OCI-LY1 (cell line): ENCODE data around the gene DRC7.

Experiments used
- CTCF ChIP-seq: fragments of 200-600 bp; sonication (generic), shearing (Covaris generic); IDR thresholded peaks from 2 replicates; pipeline ENCODE4 v1.5.1; 2017; ENCODE audit warnings: mild to moderate bottlenecking, antibody characterized with exemption, low read length, moderate library complexity, mixed read lengths
- EZH2 ChIP-seq: fragments of 200-600 bp; sonication (generic), shearing (Covaris generic); IDR thresholded peaks from 2 replicates; pipeline ENCODE4 v1.8.0; 2017; ENCODE audit warnings: borderline replicate concordance, mixed run types, mild to moderate bottlenecking, antibody characterized with exemption, low read length, moderate library complexity, mixed read lengths

GRCh38 chr16:57748596-57748995 lies 54.0 kb downstream of the DRC7 start:
- TF ChIP-seq EZH2 (no peak), CTCF (no peak)
